Lung (tissue), 12 donors: ENCODE results near the gene TSPAN18. TPM values are rescaled to one million over a fixed set of nuclear protein-coding genes. Genes with fewer than 3 reads are reported as not detected.

Source experiments
- ATAC-seq: fragments of 200-7000 bp; cut with Tn5 transposase; one replicate; pipeline ENCODE4 v1.9.1; 2020; ENCODE audit warnings: moderate number of reproducible peaks; ENCODE audit not compliant: insufficient read depth, low FRiP score
- DNase-seq, 3 donors: peaks; one replicate each; pipeline ENCODE4 v3.0.0-alpha.2; 2013 to 2017
- H3K27ac ChIP-seq, 2 donors: one replicate each; pipeline ENCODE4 v1.5.1; 2013; ENCODE audit warnings: mild to moderate bottlenecking in 2 of 2, moderate library complexity in 2 of 2, control low read depth in 1 of 2, inconsistent platforms in 1 of 2, low read depth in 1 of 2, low read length in 1 of 2
- H3K27me3 ChIP-seq, 3 donors: one replicate each; pipeline ENCODE4 v1.5.1; 2013; ENCODE audit warnings: low read length in 2 of 3; ENCODE audit not compliant: control insufficient read depth in 3 of 3, insufficient read depth in 3 of 3
- H3K36me3 ChIP-seq, 4 donors: one replicate each; pipeline ENCODE4 v1.5.1; 2013; ENCODE audit warnings: low read length in 4 of 4, mild to moderate bottlenecking in 1 of 4, moderate library complexity in 1 of 4; ENCODE audit not compliant: control insufficient read depth in 4 of 4, insufficient read depth in 4 of 4
- H3K4me1 ChIP-seq, 5 donors: one replicate each; pipeline ENCODE4 v1.5.1; 2013; ENCODE audit warnings: low read length in 5 of 5, mild to moderate bottlenecking in 2 of 5, moderate library complexity in 1 of 5; ENCODE audit not compliant: control insufficient read depth in 5 of 5, insufficient read depth in 5 of 5
- H3K4me3 ChIP-seq: one replicate; pipeline ENCODE4 v1.5.1; 2013; ENCODE audit warnings: mild to moderate bottlenecking, control low read depth, moderate library complexity
- H3K9ac ChIP-seq, 2 donors: one replicate each; pipeline ENCODE4 v1.5.1; 2013; ENCODE audit warnings: low read length in 2 of 2, control low read depth in 1 of 2; ENCODE audit not compliant: insufficient read depth in 1 of 2
- H3K9me3 ChIP-seq, 4 donors: one replicate each; pipeline ENCODE4 v1.5.1; 2013; ENCODE audit warnings: low read length in 3 of 4, mild to moderate bottlenecking in 1 of 4, moderate library complexity in 1 of 4; ENCODE audit not compliant: control insufficient read depth in 4 of 4, insufficient read depth in 3 of 4
- WGBS, 2 donors: extraction: QIAGEN DNeasy Blood & Tissue Kit; methylation state at CpG; one replicate each; pipeline ENCODE4 v1.1.7; 2013; 5-methylcytosine and 5-hydroxymethylcytosine counted together
- polyA plus RNA-seq, 2 donors: library from polyadenylated mRNA; stranded (reverse); fragments of 200-250 nt; gene quantifications; one replicate each; pipeline ENCODE4 v1.2.1, GENCODE V29; 2013
- total RNA-seq, 2 donors: library from RNA; depleted of rRNA in 1 of 2; stranded (reverse); fragments of >200 nt in 1 of 2; gene quantifications; one replicate each; pipeline ENCODE4 v1.2.1, GENCODE V29; 2014 to 2021
- TF ChIP-seq, protein P1 (sequence below): IDR thresholded peaks from 2 replicates; pipeline ENCODE4 v1.5.1; 2012; ENCODE audit warnings: mild to moderate bottlenecking; ENCODE audit errors: control extremely low read depth, extremely low read depth
- donor health status: control.
- donor health status: control.
- donor health status: Bipolar disorder and iron deficiency.
- donor health status: healthy.
- donor health status: DM: yes; HTN: yes; CAD: no.

The TSPAN18 gene
- total and polyA plus RNA-seq, 4 donors, result 8.3 to 40.7 (median 21.4) TPM

DNA sequence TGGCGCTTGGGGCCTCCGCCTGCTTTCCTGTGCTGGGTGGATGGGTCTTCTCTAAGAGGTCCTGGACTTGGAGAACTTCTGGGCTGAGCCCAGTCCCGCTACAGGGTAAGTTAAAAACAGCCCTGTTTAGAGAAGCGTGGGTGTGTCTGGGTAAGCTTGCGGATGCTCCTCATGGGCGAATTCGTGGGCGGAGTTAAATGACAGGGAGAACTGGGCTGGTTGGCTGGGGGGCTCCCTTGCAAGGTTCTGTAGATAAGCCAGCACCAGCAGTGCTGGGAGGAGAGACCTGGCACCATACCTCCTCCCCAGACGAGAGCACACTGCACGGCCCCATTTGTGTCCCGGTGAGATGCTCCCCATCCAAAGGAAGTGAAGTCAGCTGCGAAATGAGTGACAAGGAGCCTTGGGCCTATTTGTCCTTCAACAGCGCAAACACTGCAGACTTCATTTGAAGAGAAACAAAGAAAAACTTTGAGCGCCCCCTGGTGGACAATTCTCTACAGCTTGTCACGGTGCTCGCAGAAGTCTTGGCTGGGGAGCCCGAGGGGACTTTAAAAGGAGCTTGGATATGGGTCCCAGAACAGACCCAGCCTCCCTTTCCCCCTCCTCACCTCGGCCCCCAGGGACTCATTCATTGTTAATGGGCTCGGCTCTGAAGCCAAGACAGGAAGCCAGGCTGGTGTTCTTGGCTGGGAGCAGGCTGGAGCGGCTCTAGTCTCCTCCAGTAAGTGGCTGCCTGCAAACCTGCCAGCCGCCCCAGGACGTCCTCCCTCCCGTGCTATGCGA lies 184.5 kb downstream of the TSPAN18 start:
- ATAC-seq (peak; percentile 58), DNase-seq (peak; percentile 90 to 93 (median 93))
- Histone ChIP-seq H3K27ac (peak overlapping the region in 1 of 2 donors; percentile 37), H3K4me1 (peaks cover 0 to 7% (median 2%) of the 10 kb centered on the region in 5 donors), H3K9me3 (no peaks in the 10 kb centered on the region), H3K4me3 (no peak overlapping the region), H3K27me3 (no peaks in the 10 kb centered on the region), H3K36me3 (no peaks in the 10 kb centered on the region), H3K9ac (no peak overlapping the region)
- TF ChIP-seq, protein P1, sequence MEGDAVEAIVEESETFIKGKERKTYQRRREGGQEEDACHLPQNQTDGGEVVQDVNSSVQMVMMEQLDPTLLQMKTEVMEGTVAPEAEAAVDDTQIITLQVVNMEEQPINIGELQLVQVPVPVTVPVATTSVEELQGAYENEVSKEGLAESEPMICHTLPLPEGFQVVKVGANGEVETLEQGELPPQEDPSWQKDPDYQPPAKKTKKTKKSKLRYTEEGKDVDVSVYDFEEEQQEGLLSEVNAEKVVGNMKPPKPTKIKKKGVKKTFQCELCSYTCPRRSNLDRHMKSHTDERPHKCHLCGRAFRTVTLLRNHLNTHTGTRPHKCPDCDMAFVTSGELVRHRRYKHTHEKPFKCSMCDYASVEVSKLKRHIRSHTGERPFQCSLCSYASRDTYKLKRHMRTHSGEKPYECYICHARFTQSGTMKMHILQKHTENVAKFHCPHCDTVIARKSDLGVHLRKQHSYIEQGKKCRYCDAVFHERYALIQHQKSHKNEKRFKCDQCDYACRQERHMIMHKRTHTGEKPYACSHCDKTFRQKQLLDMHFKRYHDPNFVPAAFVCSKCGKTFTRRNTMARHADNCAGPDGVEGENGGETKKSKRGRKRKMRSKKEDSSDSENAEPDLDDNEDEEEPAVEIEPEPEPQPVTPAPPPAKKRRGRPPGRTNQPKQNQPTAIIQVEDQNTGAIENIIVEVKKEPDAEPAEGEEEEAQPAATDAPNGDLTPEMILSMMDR, result peak; percentile 69
- 24 to 32% methylated on average over 24 of the region's 24 CpGs for WGBS, 2 donors

DNA sequence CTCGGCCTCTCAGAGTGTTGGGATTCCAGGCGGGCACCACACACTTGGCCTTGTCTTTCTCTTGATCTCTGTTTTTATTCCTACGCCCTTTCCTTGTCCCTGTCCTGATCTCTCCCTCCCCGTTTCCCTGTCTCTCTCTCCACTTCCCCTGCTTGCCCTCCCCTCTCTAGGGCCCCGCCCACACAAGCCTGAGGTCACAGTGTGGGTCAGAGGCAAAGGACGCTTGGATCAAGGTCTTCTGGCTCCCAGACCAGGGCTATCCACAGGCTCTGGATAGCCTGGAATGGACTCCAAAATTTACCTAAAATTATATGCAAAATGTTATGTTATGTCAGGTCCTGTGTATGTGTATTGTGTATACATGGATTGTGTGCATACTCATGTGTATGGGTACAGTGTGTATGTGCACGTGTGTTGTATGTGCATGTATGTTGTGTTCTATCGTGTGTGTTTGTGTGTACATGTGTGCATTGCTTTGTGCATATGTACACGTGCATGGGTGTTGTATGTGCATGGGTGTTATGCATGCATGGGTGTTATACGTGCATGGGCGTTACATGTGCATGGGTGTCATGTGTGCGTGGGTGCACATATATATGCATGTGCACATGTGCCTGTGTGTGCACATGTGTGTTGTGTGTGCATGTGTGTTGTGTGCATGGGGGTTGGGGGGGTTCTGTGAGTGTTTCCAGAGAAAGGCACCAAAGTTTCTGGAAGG lies 185.7 kb downstream of the TSPAN18 start:
- Histone ChIP-seq H3K27me3 (no peaks in the 10 kb centered on the region), H3K9me3 (no peaks in the 10 kb centered on the region), H3K4me3 (no peak overlapping the region), H3K27ac (no peak overlapping the region), H3K9ac (no peak overlapping the region), H3K4me1 (peaks cover 0 to 7% (median 2%) of the 10 kb centered on the region in 5 donors), H3K36me3 (no peaks in the 10 kb centered on the region)
- TF ChIP-seq, protein P1, result no peak
- WGBS, 2 donors, result 59 to 61% methylated on average over 12 of the region's 12 CpGs
- no peak for DNase-seq
- no peak for ATAC-seq

GRCh38 chr11:44913502-44913901 lies 186.7 kb downstream of the TSPAN18 start:
- Histone ChIP-seq H3K9ac (no peak overlapping the region), H3K27me3 (no peaks in the 10 kb centered on the region), H3K4me1 (peaks cover 0 to 7% (median 2%) of the 10 kb centered on the region in 5 donors), H3K4me3 (no peak overlapping the region), H3K27ac (no peak overlapping the region), H3K36me3 (no peaks in the 10 kb centered on the region), H3K9me3 (no peaks in the 10 kb centered on the region)
- TF ChIP-seq, protein P1, result no peak
- no peak for ATAC-seq
- DNase-seq, result no peak
